22Rv1 (cell line): ENCODE results near the gene RABL3.
"Not testable (repeated sequence)": the region's sequence is repeated elsewhere in the genome, so short reads cannot be mapped to it uniquely, and the experiment has no call there.

Source experiments
- CTCF ChIP-seq: fragments of 450-650 bp; IDR thresholded peaks from 2 replicates; pipeline ENCODE4 v1.5.1; 2017; ENCODE audit warnings: mild to moderate bottlenecking
- ZFX ChIP-seq: fragments of 450-650 bp; IDR thresholded peaks from 2 replicates; pipeline ENCODE4 v1.6.1; 2017; ENCODE audit warnings: antibody characterized with exemption, borderline replicate concordance

DNA sequence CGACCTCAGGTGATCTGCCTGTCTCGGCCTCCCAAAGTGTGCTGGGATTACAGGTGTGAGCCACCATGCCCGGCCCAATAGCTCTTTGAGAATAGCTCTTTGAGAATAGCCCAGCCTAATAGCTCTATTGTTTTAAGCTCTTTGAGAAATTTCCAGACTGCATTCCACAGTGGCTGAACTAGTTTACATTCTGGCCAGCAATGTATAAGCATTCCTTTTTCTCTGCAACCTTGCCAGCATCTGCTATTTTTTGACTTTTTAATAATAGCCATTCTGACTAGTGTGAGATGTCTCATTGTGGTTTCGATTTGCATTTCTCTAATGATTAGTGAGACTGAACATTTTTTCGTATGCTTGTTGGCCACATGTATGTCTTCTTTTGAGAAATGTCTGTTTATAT is 43.5 kb upstream of the RABL3 start:
- TF ChIP-seq CTCF, ZFX: not testable (repeated sequence)
